Liver (tissue), 9 donors: ENCODE results near the gene NOL4L. TPM values are rescaled to one million over a fixed set of nuclear protein-coding genes. Genes with fewer than 3 reads are reported as not detected.

Source experiments
- DNase-seq: peaks from one replicate; pipeline ENCODE4 v3.0.0-alpha.2; 2017; ENCODE audit warnings: low spot score
- H3K27ac ChIP-seq, 2 donors: one replicate each; pipeline ENCODE4 v1.7.0; 2013; ENCODE audit warnings: inconsistent platforms in 2 of 2, low read length in 2 of 2, control low read depth in 1 of 2, low read depth in 1 of 2, mild to moderate bottlenecking in 1 of 2
- H3K27me3 ChIP-seq, 4 donors: one replicate each; pipeline versions ENCODE4 v1.6.1 to v1.7.0; 2013; ENCODE audit warnings: low read length in 3 of 4, inconsistent platforms in 1 of 4, mild to moderate bottlenecking in 1 of 4, moderate library complexity in 1 of 4; ENCODE audit not compliant: control insufficient read depth in 4 of 4, insufficient read depth in 4 of 4
- H3K36me3 ChIP-seq, 4 donors: one replicate each; pipeline versions ENCODE4 v1.6.1 to v1.7.0; 2013; ENCODE audit warnings: low read length in 3 of 4, mild to moderate bottlenecking in 3 of 4, low read depth in 1 of 4, moderate library complexity in 1 of 4; ENCODE audit not compliant: control insufficient read depth in 4 of 4, insufficient read depth in 3 of 4
- H3K4me1 ChIP-seq, 4 donors: one replicate each; pipeline versions ENCODE4 v1.6.1 to v1.7.0; 2013; ENCODE audit warnings: low read length in 3 of 4, mild to moderate bottlenecking in 3 of 4, moderate library complexity in 1 of 4; ENCODE audit not compliant: control insufficient read depth in 4 of 4, insufficient read depth in 4 of 4
- H3K4me3 ChIP-seq, 3 donors: one replicate each; pipeline versions ENCODE4 v1.6.1 to v1.7.0; 2013; ENCODE audit warnings: low read length in 3 of 3, control low read depth in 1 of 3, low read depth in 1 of 3, mild to moderate bottlenecking in 1 of 3
- H3K9ac ChIP-seq, 2 donors: one replicate each; pipeline ENCODE4 v1.7.0; 2013; ENCODE audit warnings: low read length in 2 of 2, mild to moderate bottlenecking in 2 of 2, moderate library complexity in 2 of 2, control low read depth in 1 of 2, low read depth in 1 of 2
- H3K9me3 ChIP-seq, 4 donors: one replicate each; pipeline versions ENCODE4 v1.6.1 to v1.7.0; 2013; ENCODE audit warnings: low read length in 3 of 4; ENCODE audit not compliant: control insufficient read depth in 4 of 4
- CTCF ChIP-seq: fragments of 150-350 bp; IDR thresholded peaks from 2 replicates; pipeline ENCODE4 v1.5.1; 2017; ENCODE audit warnings: improper control_type of control experiment, low read depth, low read length; ENCODE audit not compliant: missing input control
- EGR1 ChIP-seq, 2 donors: IDR thresholded peaks; 2 replicates each; pipeline ENCODE4 v1.6.1; 2016 to 2018; ENCODE audit warnings: antibody characterized with exemption in 2 of 2, low read depth in 2 of 2
- FOXA1 ChIP-seq: IDR thresholded peaks from 2 replicates; pipeline ENCODE4 v1.6.1; 2016; ENCODE audit warnings: antibody characterized with exemption
- FOXA2 ChIP-seq: IDR thresholded peaks from 2 replicates; pipeline ENCODE4 v1.6.1; 2016; ENCODE audit warnings: antibody characterized with exemption
- GABPA ChIP-seq, 2 donors: IDR thresholded peaks in 1 of 2; conservative IDR thresholded peaks in 1 of 2; 2 replicates each; pipeline ENCODE4 v1.6.1; 2016; ENCODE audit warnings: antibody characterized with exemption in 2 of 2, mild to moderate bottlenecking in 1 of 2, moderate library complexity in 1 of 2
- HNF4A ChIP-seq, 2 donors: conservative IDR thresholded peaks; 2 replicates each; pipeline ENCODE4 v1.6.1; 2016; ENCODE audit warnings: antibody characterized with exemption in 2 of 2, mild to moderate bottlenecking in 2 of 2
- HNF4G ChIP-seq: IDR thresholded peaks from 2 replicates; pipeline ENCODE4 v1.6.1; 2016; ENCODE audit warnings: antibody characterized with exemption
- JUND ChIP-seq, 2 donors: IDR thresholded peaks; 2 replicates each; pipeline ENCODE4 v1.6.1; 2016; ENCODE audit warnings: antibody characterized with exemption in 2 of 2
- MAX ChIP-seq: IDR thresholded peaks from 2 replicates; pipeline ENCODE4 v1.6.1; 2016; ENCODE audit warnings: antibody characterized with exemption
- NR2F2 ChIP-seq: IDR thresholded peaks from 2 replicates; pipeline ENCODE4 v1.6.1; 2016; ENCODE audit warnings: antibody characterized with exemption
- RAD21 ChIP-seq, 2 donors: IDR thresholded peaks; 2 replicates each; pipeline ENCODE4 v1.6.1; 2016; ENCODE audit warnings: antibody characterized with exemption in 2 of 2, mild to moderate bottlenecking in 2 of 2
- RXRA ChIP-seq, 2 donors: IDR thresholded peaks; 2 replicates each; pipeline ENCODE4 v1.6.1; 2017 to 2018; ENCODE audit warnings: antibody characterized with exemption in 2 of 2, mild to moderate bottlenecking in 1 of 2
- SP1 ChIP-seq: IDR thresholded peaks from 2 replicates; pipeline ENCODE4 v1.6.1; 2018; ENCODE audit warnings: antibody characterized with exemption, mild to moderate bottlenecking
- TAF1 ChIP-seq: conservative IDR thresholded peaks from 2 replicates; pipeline ENCODE4 v1.6.1; 2016; ENCODE audit warnings: antibody characterized with exemption, mild to moderate bottlenecking
- YY1 ChIP-seq: IDR thresholded peaks from 2 replicates; pipeline ENCODE4 v1.6.1; 2016; ENCODE audit warnings: antibody characterized with exemption, mild to moderate bottlenecking
- WGBS: extraction: QIAGEN DNeasy Blood & Tissue Kit; methylation state at CpG from one replicate; pipeline ENCODE4 v1.1.7; 2013; 5-methylcytosine and 5-hydroxymethylcytosine counted together
- polyA plus RNA-seq, 2 donors: library from polyadenylated mRNA; stranded (reverse) in 1 of 2; unstranded in 1 of 2; fragments of 200-250 nt in 1 of 2; fragments of >200 nt in 1 of 2; fragmentation: Nextera tagmentation in 1 of 2; extraction: Ambion mirVana in 1 of 2; gene quantifications; one replicate each; pipeline versions ENCODE4 v1.2.1 to v1.2.3, GENCODE V29; 2013 to 2015
- total RNA-seq, 2 donors: library from RNA; depleted of rRNA; stranded (reverse); fragments of >200 nt; gene quantifications; one replicate each; pipeline ENCODE4 v1.2.3, GENCODE V29; 2014
- TF ChIP-seq, protein P1 (sequence below): IDR thresholded peaks from 2 replicates; pipeline ENCODE4 v1.6.1; 2016; ENCODE audit warnings: antibody characterized with exemption, mild to moderate bottlenecking
- TF ChIP-seq, protein P2 (sequence below): IDR thresholded peaks from 2 replicates; pipeline ENCODE4 v1.6.1; 2016; ENCODE audit warnings: antibody characterized with exemption
- donor health status: healthy.
- donor health status: healthy.
- donor health status: healthy.
- donor health status: healthy.
- donor health status: healthy.

NOL4L gene
- total and polyA plus RNA-seq, 4 donors, result 2.2 to 6.8 (median 4.3) TPM

DNA sequence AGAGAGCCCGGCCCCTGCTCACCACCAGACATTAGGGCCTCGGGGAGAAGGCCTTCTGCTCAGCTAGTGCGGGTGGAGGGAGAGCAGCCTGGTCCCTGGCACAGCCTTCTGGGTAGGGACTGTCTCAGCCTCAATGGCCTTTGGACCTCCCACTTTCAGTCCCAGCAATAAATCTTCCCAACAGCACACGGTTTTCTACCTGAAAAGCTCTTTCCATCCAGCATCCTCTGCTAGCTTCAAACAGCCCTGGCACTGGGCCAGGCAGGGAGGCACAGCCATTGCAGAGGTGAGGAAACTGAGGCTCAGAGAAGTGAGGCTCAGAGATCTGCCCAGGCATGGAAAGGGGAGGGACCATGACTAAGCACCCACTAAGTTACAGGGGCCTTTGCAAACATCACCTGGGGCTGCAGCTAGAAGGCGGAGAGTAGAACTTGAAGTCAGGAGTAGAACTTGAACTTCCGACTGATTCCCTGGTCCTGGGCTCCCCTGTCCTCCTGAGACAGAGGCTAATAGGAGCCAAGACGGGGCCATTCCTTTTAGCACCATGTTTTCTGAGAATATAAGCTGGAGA, 43.9 kb upstream of the NOL4L start:
- no peak overlapping the region for H3K27ac ChIP-seq
- no peaks in the 10 kb centered on the region for H3K27me3 ChIP-seq
- no peak overlapping the region for H3K9ac ChIP-seq
- no peak for DNase-seq
- no peak overlapping the region for H3K4me3 ChIP-seq
- 83% methylated on average over 7 of the region's 7 CpGs for WGBS
- no peaks in the 10 kb centered on the region for H3K36me3 ChIP-seq
- no peaks in the 10 kb centered on the region for H3K4me1 ChIP-seq
- no peaks in the 10 kb centered on the region for H3K9me3 ChIP-seq
- TF ChIP-seq GABPA (IDR thresholded peaks at IDR 0.05 in 1 of 2, conservative IDR thresholded peaks at IDR 0.05 in 1 of 2), result no peak
- TF ChIP-seq MAX, result no peak
- TF ChIP-seq, protein P1, sequence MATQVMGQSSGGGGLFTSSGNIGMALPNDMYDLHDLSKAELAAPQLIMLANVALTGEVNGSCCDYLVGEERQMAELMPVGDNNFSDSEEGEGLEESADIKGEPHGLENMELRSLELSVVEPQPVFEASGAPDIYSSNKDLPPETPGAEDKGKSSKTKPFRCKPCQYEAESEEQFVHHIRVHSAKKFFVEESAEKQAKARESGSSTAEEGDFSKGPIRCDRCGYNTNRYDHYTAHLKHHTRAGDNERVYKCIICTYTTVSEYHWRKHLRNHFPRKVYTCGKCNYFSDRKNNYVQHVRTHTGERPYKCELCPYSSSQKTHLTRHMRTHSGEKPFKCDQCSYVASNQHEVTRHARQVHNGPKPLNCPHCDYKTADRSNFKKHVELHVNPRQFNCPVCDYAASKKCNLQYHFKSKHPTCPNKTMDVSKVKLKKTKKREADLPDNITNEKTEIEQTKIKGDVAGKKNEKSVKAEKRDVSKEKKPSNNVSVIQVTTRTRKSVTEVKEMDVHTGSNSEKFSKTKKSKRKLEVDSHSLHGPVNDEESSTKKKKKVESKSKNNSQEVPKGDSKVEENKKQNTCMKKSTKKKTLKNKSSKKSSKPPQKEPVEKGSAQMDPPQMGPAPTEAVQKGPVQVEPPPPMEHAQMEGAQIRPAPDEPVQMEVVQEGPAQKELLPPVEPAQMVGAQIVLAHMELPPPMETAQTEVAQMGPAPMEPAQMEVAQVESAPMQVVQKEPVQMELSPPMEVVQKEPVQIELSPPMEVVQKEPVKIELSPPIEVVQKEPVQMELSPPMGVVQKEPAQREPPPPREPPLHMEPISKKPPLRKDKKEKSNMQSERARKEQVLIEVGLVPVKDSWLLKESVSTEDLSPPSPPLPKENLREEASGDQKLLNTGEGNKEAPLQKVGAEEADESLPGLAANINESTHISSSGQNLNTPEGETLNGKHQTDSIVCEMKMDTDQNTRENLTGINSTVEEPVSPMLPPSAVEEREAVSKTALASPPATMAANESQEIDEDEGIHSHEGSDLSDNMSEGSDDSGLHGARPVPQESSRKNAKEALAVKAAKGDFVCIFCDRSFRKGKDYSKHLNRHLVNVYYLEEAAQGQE, result no peak
- TF ChIP-seq NR2F2, result no peak
- no peak for TF ChIP-seq EGR1 (IDR thresholded peaks at IDR 0.05; ENCODE audit: low read depth in 2 of 2)
- no peak for TF ChIP-seq FOXA1
- no peak for TF ChIP-seq SP1
- TF ChIP-seq RAD21 (IDR thresholded peaks at IDR 0.05), result no peak
- no peak for TF ChIP-seq YY1
- TF ChIP-seq TAF1, result no peak
- no peak for TF ChIP-seq FOXA2
- TF ChIP-seq CTCF, result no peak

GRCh38 chr20:32626859-32627636, 41.9 kb upstream of the NOL4L start:
- TF ChIP-seq CTCF (no peak), SP1 (no peak), JUND (IDR thresholded peaks at IDR 0.05) (no peak), RXRA (IDR thresholded peaks at IDR 0.05) (no peak), GABPA (IDR thresholded peaks at IDR 0.05 in 1 of 2, conservative IDR thresholded peaks at IDR 0.05 in 1 of 2) (no peak), FOXA1 (no peak), HNF4A (conservative IDR thresholded peaks at IDR 0.05) (no peak), EGR1 (IDR thresholded peaks at IDR 0.05; ENCODE audit: low read depth in 2 of 2) (no peak), FOXA2 (no peak), HNF4G (no peak), TAF1 (no peak), MAX (no peak)
- TF ChIP-seq, protein P2, sequence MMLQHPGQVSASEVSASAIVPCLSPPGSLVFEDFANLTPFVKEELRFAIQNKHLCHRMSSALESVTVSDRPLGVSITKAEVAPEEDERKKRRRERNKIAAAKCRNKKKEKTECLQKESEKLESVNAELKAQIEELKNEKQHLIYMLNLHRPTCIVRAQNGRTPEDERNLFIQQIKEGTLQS, result no peak
- no peak overlapping the region for H3K27ac ChIP-seq
- no peaks in the 10 kb centered on the region for H3K4me1 ChIP-seq
- H3K9ac ChIP-seq, result no peak overlapping the region
- WGBS, result 63% methylated on average over 26 of the region's 26 CpGs
- no peaks in the 10 kb centered on the region for H3K27me3 ChIP-seq
- no peak overlapping the region for H3K4me3 ChIP-seq
- H3K9me3 ChIP-seq, result no peaks in the 10 kb centered on the region
- H3K36me3 ChIP-seq, result no peaks in the 10 kb centered on the region
- DNase-seq, result no peak
